ENCODE data around the gene TTPAL. TPM values are rescaled to one million over a fixed set of nuclear protein-coding genes. Genes with fewer than 3 reads are reported as not detected.

Gene TTPAL
- total and polyA plus RNA-seq, 8 donors: 2.1 to 18.3 (median 4.8) TPM

GRCh38 chr20:44456611-44457010 is 19.1 kb upstream of the TTPAL start:
- DNase-seq: no peak
- no peaks in the 10 kb centered on the region for H3K4me1 ChIP-seq
- intact Hi-C loops (cut with DNase I; ENCODE audit: low total_unique reads): no loop called here
- no peaks in the 10 kb centered on the region for H3K9me3 ChIP-seq
- no peaks in the 10 kb centered on the region for H3K27me3 ChIP-seq
- TF ChIP-seq POLR2AphosphoS5 (IDR thresholded peaks at IDR 0.05): no peak
- no peak for TF ChIP-seq POLR2A (IDR thresholded peaks at IDR 0.05)
- TF ChIP-seq CTCF (IDR thresholded peaks at IDR 0.05): no peak
- TF ChIP-seq EP300 (IDR thresholded peaks at IDR 0.05): no peak
- H3K36me3 ChIP-seq: no peaks in the 10 kb centered on the region
- H3K27ac ChIP-seq: no peak overlapping the region
- WGBS, 5 donors: 86 to 94% (median 89%) methylated on average over 8 of the region's 8 CpGs
- no peak overlapping the region for H3K4me3 ChIP-seq

GRCh38 chr20:44457016-44457415 is 18.7 kb upstream of the TTPAL start:
- Histone ChIP-seq H3K36me3 (no peaks in the 10 kb centered on the region), H3K27me3 (no peaks in the 10 kb centered on the region), H3K4me3 (no peak overlapping the region), H3K27ac (no peak overlapping the region), H3K9me3 (no peaks in the 10 kb centered on the region), H3K4me1 (no peaks in the 10 kb centered on the region)
- intact Hi-C loops (cut with DNase I; ENCODE audit: low total_unique reads): no loop called here
- TF ChIP-seq POLR2A (IDR thresholded peaks at IDR 0.05): no peak
- TF ChIP-seq POLR2AphosphoS5 (IDR thresholded peaks at IDR 0.05): no peak
- no peak for TF ChIP-seq CTCF (IDR thresholded peaks at IDR 0.05)
- TF ChIP-seq EP300 (IDR thresholded peaks at IDR 0.05): no peak
- WGBS, 5 donors: 41 to 62% (median 42%) methylated on average over 5 to 6 of the region's 6 CpGs
- peak in 1 of 2 donors; percentile 67 for DNase-seq

- Histone ChIP-seq H3K9me3 (no peaks in the 10 kb centered on the region), H3K4me3 (no peak overlapping the region), H3K4me1 (no peaks in the 10 kb centered on the region), H3K27me3 (no peaks in the 10 kb centered on the region), H3K27ac (no peak overlapping the region), H3K36me3 (no peaks in the 10 kb centered on the region)
- WGBS, 5 donors: 69 to 90% (median 83%) methylated on average over 2 of the region's 2 CpGs
- DNase-seq: no peak
- intact Hi-C loops (cut with DNase I; ENCODE audit: low total_unique reads): no loop called here
- TF ChIP-seq EP300 (IDR thresholded peaks at IDR 0.05): no peak
- no peak for TF ChIP-seq POLR2A (IDR thresholded peaks at IDR 0.05)
- TF ChIP-seq CTCF (IDR thresholded peaks at IDR 0.05): no peak
- no peak for TF ChIP-seq POLR2AphosphoS5 (IDR thresholded peaks at IDR 0.05)
Observed at GRCh38 chr20:44459271-44459670, 16.4 kb upstream of the TTPAL start.

GRCh38 chr20:44460795-44461141 is 14.9 kb upstream of the TTPAL start:
- no peak overlapping the region for H3K27ac ChIP-seq
- intact Hi-C loops (cut with DNase I; ENCODE audit: low total_unique reads): no loop called here
- 1 to 12% (median 8%) methylated on average over 3 of the region's 3 CpGs for WGBS, 5 donors

More at GRCh38 chr20:44460795-44461141, 14.9 kb upstream of the TTPAL start:
- peak in 1 of 2 donors; percentile 65 for DNase-seq
- no peaks in the 10 kb centered on the region for H3K36me3 ChIP-seq
- H3K9me3 ChIP-seq: no peaks in the 10 kb centered on the region
- H3K4me1 ChIP-seq: peaks cover 0 to 3% (median 0%) of the 10 kb centered on the region in 4 donors
- no peak overlapping the region for H3K4me3 ChIP-seq
- no peak for TF ChIP-seq POLR2A (IDR thresholded peaks at IDR 0.05)
- TF ChIP-seq CTCF (IDR thresholded peaks at IDR 0.05): peak in 4 of 7 experiments; percentile 25 to 33 (median 30)
- H3K27me3 ChIP-seq: no peaks in the 10 kb centered on the region
